GM08714 (cell line): ENCODE data around the gene ACP7.

Source experiments
- H3K4me3 ChIP-seq: fragments of 200-500 bp; sonication (Bioruptor generic); 2 replicates; pipeline ENCODE4 v1.5.1; 2014; ENCODE audit warnings: mild to moderate bottlenecking, low read length, inconsistent platforms
- ZNF274 ChIP-seq: IDR thresholded peaks from 2 replicates; pipeline ENCODE4 v1.6.1; 2012; ENCODE audit warnings: mild to moderate bottlenecking, low read depth, low read length

The ACP7 gene

DNA sequence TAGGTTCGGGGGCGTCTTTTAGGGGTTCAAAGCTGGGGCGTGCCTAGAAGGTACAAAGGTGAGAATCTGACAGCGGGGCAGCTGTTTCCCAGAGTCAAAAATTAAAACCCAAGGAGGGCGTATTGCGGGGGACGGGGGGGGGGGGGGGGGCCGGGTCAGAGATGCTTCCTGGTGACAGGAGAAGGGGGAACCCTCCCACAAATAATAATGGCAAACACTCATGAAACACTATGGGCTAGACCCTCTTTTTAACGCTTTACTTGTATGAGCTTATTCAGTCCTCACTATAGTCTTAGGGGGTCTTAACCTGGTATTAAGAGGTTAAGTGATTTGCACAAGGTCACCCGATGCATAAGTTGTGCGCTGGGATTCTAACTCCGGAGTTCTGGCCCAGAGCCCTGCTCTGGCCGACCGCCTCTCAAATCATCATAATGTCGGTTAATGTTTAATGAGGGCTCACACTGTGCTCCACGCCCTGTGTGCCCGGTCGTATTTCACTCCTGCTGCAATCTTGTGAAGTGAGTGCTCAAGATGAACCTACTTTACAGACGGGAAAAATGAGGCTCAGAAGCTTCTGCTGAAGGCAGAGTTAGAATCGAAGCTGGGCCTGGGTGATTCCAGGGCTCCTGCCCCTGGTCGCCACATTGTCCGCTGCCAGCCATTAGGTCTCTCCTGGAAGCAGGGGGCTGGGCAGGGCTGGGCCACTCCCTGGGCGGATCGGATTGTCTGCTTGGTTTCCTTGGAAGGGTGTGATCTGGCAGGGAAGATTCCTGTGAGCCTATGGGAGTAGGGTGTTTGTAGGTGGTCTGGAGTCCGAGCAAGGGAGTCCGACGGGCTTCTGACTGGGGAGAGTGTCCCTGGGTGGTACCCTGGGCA, 42.4 kb downstream of the ACP7 start:
- TF ChIP-seq ZNF274: no peak
- peak overlapping the region; percentile 98 for H3K4me3 ChIP-seq

DNA sequence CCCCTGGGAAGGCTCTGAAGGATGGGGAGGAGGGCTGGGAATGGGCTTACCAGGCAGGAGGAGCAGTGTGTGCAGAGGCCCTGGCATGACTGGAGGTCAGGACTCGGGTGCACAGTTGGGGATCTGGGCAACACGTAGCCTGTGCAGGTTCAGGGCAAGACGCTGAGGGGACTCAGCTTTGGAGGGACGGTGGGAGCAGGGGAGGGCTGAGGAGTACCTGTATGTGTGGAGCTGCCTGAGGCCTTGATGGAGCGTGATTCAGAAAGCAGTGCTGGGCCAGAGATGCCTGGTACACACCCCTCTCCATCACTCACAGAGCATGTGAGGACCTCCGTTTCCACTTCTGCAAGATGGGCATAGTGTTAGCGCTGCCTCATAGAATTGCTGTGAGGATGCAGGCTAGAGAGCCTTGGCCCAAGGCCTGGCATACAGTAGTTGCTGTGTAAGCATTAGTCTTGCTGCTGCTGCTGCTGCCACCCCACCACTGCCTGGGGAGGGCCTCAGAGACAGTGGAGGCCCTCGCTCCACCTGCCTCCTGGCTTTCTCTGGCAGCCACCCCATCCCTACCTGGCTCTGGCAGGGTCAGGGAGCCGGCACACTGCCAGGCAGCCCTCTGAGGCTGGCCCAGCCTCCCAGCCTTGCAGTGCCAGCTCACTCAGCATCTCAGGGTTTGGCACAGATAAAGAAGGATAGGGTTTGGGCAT, 43.8 kb downstream of the ACP7 start:
- no peak for TF ChIP-seq ZNF274
- H3K4me3 ChIP-seq: no peak overlapping the region

DNA sequence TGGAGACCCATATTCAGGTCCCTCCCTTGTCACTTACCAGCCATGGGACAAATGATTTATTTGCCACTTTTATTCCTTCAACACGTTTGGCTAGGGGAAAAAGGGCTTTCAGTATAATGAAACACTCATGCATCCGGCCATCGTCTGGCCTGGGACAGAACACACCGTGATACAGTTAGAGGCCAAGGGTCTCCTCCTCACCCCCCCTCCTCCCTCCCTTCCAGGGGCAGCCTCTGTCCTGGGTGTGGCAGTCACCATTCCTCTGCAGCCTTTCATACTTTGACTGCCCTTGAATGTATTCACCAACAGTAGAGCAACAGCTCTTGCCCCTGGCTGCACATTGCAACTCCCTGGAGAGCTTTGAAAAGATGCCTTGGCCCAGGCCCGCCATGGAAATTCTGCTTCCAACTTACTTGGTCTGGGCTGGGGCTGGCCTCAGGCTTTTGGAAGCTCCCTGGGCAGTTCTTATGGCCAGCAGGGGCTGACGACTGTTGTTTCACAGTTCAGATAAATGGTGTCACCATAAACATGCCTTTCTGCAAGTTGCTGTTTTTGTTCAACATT, 44.4 kb downstream of the ACP7 start:
- TF ChIP-seq ZNF274: no peak

DNA sequence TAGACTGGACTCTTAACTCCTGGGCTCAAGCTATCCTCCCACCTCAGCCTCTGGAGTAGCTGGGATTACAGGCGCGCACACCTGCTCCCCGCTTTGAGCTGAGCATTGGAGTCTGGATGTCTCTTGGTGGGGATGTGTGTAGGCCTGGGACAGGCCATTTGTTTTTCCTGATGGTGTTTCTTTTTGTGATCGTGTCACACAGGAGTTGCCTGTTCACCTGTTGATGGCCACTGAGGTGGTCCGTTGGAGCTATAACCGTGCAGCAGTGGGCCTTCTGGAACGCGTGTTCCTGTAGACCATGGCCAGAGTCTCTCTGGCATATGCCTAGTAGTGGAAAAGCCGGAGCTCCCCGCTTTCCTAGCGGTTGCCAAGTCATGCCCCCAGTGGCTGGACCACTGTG, 44.9 kb downstream of the ACP7 start:
- TF ChIP-seq ZNF274: no peak
- H3K4me3 ChIP-seq: no peak overlapping the region

More for the DNA sequence above, 44.4 kb downstream of the ACP7 start:
- no peak overlapping the region for H3K4me3 ChIP-seq

DNA sequence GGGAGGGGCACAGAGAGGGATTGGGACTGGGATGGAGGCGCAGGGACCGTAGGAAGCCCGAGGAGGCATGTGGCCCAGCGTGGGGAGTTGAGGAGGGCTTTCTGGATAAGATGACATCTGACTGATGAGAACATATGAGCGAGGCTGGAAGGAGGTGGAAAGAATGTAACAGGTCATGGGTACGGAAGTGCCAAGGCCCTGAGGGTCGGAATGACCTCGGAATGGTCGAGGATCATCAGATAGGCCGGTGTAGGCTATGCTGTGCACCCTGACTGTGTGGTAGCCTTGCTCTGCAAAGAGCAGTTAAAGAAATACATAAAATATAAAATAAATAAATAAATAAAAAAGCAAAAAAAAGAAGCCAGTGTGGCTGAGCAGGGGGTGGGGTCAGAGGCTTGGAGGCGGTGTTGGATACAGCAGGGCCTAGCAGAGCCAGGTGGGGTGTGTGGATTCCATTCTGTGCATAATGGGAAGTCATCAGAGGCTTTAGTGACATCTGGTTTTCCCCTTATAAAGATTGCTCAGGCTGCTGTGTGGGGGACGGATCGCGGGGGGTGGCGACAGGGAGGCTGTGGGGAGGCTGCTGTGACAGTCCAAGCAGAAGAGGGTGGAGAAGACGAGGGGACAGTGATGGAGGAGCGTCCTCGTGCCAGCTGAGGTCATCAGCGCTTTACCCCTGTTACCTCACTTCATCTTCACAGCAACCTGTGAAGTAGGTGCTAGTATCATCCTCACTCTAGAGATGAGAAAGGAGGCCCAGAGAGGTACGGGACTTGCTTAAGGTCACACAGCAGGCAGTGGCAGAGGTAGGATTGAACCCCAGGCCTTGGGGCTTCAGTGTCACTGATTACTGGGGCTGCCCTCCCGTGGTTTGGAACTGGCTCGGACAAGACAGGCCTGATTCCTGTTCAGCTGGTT, 46.4 kb downstream of the ACP7 start:
- no peak overlapping the region for H3K4me3 ChIP-seq
- TF ChIP-seq ZNF274: no peak

DNA sequence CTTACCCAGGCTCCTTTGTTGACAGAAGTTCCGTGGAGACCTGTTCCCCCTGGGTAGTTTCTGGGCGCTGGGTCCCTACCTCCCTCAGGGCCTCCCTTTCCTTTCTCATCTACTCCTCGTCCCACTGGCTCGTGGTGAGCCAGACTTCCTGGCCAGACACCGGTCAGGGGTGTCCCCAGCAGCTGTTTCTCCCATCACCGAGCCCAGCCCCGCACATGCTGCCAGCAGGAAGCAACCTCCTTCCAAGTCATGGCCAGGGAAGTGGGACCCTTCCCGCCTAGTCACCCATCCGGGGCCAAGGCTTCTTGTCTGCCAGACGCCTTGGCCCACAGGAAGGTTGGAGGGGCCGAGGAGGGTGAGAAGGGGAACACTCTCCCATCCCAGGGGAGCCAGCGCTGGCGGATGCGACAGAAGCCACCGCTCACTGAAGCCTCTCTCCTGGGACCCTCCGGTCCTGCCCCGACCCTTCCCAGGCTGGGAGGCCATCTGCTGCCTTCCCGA, 47.1 kb downstream of the ACP7 start:
- H3K4me3 ChIP-seq: no peak overlapping the region
- no peak for TF ChIP-seq ZNF274

DNA sequence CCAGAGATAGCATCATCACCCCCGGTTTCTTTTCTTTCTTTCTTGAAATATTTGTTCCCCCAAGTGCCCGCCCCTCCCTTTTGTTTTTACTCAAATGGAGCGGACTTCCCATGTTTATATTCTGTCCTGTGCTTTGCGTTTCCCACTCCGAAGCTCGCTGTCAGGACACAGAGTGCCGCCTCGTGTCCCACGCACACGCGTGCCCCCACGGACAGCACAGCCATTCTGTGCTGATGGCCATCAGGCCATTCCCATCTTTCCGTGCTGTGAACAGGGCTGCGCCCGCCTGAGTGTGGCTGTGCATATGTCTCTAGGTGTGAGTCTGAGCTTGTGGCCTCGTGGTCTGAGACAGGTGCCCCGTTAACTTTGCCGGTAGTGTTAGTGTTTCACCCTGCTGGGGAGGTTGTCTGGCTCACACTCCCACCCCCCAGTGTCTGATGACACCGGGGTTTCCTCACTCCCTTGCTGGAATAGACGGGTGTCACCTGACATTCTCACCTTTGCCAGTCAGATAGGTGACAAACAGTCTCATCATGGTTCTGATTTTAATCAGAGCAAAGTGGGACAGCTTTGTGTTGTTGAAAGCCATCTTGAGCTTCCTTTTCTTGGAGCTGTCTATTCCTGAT, 48.3 kb downstream of the ACP7 start:
- TF ChIP-seq ZNF274: no peak
- no peak overlapping the region for H3K4me3 ChIP-seq

DNA sequence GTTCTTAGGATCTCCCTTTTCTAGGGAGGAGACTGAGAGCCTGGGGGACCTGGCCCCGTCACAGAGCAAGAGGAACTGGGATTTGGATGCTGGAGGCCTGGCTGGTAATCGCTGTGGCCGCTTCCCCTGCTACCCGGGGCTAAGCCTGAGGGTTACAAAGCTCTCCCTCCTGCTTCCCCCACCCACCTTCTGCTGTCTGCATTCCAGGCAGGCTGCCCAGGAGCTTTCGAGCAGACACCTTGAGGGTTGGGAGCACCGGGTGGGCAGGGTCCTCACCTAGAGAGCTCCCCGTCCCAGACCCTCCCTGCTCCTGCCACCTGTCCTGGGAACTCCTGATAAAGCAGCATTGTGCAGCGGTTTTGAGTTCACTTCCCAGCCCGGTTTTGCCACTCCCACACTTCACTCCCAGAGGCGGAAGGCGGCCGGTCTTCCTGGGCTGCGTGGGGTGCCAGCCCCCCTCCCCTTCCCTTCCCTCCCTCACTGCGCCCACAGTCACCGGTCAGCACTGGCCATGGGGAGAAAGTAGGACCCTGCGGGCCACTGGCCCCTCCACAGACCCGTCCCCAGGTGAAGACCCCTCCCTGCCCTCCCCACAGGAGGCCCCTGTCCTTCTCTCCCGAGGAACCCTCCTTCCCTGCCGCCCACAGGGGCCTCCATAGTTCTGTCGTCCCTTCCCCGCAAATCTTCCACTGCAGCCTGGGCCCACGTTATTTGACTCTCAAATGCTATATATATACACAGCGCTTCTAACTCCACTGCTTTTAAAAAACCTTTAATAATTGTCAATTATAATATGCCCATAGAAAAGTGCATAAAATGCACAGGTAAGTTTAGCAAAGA, 49.5 kb downstream of the ACP7 start:
- H3K4me3 ChIP-seq: no peak overlapping the region
- no peak for TF ChIP-seq ZNF274

DNA sequence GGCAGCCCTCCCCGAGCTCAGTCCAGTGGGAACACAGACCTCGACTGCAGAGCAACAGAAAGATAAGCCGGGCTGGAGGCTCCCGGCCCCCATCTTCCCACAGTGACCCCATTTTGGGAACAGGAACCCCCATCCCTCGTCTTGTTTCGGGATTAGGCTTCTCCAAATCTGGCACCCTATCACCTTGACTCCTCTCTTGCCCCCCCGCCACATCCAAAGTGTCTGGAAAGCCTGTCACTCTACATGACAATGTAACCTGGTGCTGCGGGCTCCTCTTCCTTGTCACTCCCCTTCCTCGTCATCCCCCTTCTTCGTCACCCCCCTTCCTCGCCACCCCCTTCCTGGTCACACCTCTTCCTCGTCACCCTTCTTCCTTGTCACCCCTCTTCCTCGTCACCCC, 51.5 kb downstream of the ACP7 start:
- no peak overlapping the region for H3K4me3 ChIP-seq
- no peak for TF ChIP-seq ZNF274

DNA sequence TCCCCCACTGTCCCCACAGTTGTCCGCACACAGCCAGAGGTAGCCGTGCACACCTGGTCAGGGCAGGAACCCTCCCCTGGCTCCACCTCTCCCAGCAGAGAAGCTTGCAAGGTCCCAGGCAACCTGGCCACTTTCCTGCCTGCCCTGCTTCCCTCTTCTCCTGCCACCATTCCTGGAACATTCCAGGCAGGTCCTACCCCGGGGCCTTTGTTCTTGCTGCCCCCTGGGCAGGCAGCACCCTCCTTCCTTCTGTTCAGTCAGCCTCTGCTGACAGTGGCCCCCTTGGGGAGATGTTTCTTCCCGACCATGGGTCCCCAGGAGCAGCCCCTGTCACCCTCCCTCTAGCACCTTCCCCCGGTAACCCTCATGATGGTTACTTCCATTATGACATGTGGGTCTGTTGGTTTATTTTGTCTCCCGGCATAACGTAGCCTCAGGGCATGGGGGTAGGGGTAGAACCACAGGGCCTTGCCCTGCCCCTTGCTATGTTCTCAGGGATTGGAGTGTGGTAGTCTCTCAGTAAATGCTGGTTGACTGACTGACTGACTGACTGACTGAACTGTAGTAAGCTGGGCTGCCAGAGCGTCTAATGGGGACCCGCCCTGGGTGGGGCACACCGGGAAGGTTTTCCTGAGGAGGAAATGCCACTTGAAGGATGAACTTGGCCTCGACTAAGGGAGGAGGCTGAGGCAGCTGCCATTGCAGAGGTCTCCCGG, 52.2 kb downstream of the ACP7 start:
- H3K4me3 ChIP-seq: no peak overlapping the region
- TF ChIP-seq ZNF274: no peak

DNA sequence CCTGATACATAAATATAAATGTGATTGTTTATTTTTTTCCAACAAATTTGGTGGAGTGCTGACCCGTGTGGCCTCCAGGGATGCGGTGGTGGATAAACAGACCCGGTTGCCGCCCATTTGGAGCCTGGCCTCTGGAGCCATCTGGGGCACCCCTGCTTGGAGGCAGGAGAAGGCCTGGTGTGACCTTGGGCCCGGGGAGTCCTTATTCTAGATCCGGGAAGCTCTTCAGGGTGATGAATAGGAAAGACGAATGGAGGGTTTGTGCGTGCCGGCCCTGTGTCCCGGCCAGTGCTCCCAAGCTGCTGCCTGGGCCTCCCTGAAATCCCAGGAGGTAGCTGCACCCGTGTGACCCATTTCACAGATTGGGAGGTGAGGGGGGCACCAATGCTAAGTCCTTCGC, 53.0 kb downstream of the ACP7 start:
- TF ChIP-seq ZNF274: no peak
- H3K4me3 ChIP-seq: no peak overlapping the region
